Stimulated activated CD8-positive, alpha-beta memory T cell treated with anti-CD3 and anti-CD28 coated beads, Interleukin-12 subunit alpha, Interleukin-12 subunit beta, amount 100 ng/mL, for 1 hour (primary cell): ENCODE measurements around the gene SORBS2.
"Not testable (repeated sequence)": the region's sequence is repeated elsewhere in the genome, so short reads cannot be mapped to it uniquely, and the experiment has no call there.

Source experiments
- DNase-seq: peaks from one replicate; pipeline ENCODE4 v3.0.0-alpha.2; 2020; ENCODE audit warnings: low read depth

The SORBS2 gene

GRCh38 chr4:185713731-185714130 lies 98.3 kb downstream of the SORBS2 start:
- DNase-seq, result no peak

GRCh38 chr4:185713272-185713671 lies 98.7 kb downstream of the SORBS2 start:
- no peak for DNase-seq

- DNase-seq, result no peak
These were observed 99.5 kb downstream of the SORBS2 start for GRCh38 chr4:185712350-185713024.

- no peak for DNase-seq
These were observed 100.3 kb downstream of the SORBS2 start for GRCh38 chr4:185711726-185712125.

DNA sequence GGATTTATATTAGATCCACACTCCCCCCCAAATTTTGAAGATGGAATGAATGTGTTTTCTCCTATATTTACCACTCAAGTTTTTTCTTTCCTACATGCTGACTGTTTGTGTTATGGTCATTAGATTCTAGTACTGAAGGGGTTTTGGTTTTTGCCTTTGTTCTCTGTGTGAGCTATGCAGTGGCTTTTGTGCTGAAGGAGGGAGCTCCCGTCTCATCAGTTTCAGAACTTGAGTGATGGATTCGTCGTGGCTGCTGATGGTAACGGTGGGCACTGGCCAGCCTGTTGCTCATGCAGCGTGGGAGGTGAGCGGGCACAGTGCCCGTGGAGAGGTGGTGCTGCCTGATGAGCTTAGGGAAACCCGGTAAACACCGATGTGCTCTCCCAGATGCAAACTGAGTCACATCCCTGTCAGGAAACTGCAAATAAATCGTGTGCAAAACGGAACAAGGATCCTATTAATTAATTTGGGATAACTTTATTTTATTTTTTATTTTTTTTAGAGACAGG lies 101.5 kb downstream of the SORBS2 start:
- no peak for DNase-seq

DNA sequence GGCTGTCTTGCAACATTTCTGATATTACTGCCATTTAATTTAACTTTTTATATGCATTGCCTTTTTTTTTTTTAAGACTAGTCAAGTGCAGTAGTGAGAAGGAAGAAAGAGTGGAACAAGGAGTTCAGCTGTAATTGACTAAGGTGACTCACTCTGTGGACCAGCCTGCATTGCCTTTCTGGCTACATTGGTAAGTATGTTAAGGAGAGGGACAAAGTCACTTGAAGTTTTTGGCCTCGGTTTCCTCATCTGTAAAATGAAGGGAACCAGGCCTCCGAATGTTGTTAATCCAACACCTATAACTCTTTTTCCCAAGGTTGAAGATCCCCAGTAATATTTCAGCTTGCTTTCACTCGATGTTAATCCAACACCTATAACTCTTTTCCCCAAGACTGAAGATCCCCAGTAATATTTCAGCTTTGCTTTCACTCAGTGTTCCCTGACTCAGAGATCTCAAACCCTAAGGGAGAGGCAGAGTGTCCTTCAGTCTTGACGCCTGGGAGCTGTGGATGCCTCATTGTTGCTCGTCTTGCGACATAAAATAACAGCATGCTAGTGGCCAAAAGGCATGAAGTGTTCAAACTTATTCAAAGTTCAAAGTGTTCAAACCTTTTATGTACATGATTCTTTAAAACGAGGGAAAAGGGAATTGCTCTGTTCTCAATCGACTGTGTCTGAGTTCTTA lies 102.0 kb downstream of the SORBS2 start:
- DNase-seq, result no peak

DNA sequence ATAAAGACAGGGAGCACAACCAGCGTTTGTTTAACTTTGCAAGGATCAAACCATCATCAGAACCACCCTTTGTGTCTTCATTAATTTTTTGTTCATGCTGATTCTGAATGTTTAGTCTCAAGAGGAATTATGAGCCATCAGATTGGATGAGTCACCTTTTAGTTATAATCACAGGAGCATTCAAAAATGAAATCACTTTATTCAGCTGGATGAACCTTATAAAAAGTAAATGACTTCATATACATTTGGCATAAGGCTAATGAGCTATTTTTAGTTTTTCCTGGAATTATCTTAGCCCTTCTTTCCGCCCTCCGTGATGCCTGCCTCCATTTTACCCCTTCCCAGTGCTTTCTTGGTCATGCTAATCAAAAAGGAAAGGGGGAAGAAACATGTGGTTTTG lies 103.6 kb downstream of the SORBS2 start:
- DNase-seq, result no peak

GRCh38 chr4:185707622-185708021 lies 104.4 kb downstream of the SORBS2 start:
- not testable (repeated sequence) for DNase-seq

- DNase-seq, result no peak
These were observed 109.8 kb downstream of the SORBS2 start for GRCh38 chr4:185702147-185702663.

DNA sequence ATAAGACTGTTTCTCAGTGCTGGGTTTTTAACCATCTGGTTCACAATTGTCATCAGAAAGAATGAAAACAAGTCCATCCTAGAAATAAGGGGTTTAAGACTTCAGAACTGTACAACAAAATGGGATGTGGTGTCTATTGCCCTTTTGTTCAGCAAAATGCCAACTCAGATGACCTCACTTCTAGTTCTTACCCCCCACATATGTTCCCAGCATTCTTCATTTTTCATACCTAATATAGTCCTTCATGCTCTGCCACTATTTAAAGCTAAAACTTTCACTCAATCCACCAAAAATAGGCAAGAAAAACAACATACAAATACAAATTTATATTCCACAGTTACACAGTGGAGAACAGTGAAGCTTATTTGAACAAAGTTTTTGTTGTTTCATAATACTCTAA lies 111.4 kb downstream of the SORBS2 start:
- DNase-seq, result no peak

- no peak for DNase-seq
These were observed 111.9 kb downstream of the SORBS2 start for GRCh38 chr4:185700048-185700447.

GRCh38 chr4:185697488-185697887 lies 114.5 kb downstream of the SORBS2 start:
- no peak for DNase-seq

DNA sequence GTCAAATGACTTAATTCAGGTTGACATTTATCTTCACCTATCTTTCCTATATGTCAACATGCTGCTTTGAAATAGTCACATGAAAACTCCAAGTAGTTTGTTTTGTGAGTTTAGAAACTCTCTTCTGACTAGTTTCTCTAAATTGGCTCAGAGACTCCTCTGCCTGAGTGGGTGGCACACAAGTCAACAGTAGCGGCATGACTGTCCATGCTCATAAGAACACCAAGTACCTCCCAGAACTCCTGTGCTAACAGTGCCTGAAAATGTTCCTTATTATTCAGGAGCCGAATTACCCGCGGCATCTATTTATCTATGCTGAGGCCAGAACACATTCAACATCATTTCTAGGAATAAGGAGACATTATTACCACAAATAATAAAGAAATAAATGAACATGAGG lies 116.3 kb downstream of the SORBS2 start:
- DNase-seq, result no peak

DNA sequence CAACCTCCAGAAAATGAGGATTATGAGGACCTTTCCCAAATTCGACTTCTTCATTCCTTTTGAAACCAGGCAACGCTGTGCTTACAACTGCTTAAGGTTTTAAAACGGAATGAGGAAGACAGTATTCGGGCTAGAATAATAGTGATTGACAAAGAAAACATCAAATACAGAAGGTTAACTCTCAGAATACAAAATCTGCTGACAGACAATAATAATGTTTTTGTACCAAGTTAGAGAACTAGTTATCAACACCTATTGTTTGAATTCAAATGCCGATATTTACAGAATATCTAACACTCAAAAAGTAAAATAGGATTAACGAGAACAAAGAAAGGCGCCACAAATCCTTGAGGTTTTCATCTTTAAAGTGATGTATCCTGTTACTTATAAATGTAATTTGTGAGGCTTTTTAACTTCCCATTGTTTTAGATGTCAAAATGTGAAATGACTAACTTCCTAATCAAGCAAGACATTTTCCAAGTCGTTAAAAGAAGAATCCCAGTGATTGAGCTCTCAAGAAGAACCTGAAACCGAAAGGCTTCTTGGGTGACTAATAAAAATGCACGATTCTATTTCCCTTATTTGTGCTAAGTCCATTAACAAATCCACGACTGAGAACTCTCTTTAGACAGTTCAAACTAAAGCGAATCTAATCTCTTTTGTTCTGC lies 118.3 kb downstream of the SORBS2 start:
- DNase-seq, result no peak

DNA sequence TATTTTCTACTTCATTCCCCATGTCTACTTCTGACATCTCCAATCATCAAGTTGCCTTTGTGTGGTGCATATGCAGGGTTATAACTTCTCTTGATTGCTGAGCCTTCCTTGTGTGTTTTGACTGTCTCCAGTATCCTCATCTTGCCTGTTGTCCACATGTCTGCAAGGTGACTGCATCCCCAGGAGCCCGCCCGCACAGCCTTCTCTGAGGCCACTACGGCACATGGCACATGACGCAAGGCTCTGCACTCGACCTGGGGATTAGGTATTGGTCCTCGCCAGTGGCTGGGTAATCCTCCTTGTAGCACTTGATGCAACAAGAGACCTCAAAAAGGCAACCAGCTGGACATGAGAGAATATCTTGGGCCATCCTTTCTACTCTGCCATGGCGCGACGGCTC lies 122.6 kb downstream of the SORBS2 start:
- DNase-seq, result no peak

GRCh38 chr4:185685804-185686203 lies 126.2 kb downstream of the SORBS2 start:
- DNase-seq, result no peak

- DNase-seq, result no peak
These were observed 128.1 kb downstream of the SORBS2 start for GRCh38 chr4:185683896-185684295.

GRCh38 chr4:185683222-185683621 lies 128.8 kb downstream of the SORBS2 start:
- no peak for DNase-seq

GRCh38 chr4:185682236-185682635 lies 129.8 kb downstream of the SORBS2 start:
- DNase-seq, result no peak

DNA sequence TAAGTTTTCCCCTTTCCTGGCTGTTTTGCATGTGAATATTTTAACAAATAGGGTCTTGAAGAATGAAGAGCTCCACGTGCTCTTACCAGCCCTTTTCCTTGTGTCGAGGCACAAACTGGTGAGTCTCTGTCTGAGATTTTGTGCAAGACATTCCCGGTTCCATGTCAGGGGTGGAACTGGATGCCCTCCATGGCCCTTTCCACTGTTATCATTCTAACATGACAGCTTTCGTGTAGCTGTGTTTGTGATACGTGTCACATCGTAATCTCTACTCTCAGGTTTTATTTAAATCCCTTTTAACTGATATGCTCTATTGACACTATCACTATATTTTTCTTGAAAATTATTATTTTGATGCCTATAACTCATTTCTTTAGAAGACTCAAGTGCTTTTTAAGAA lies 130.4 kb downstream of the SORBS2 start:
- DNase-seq, result no peak

- DNase-seq, result no peak
These were observed 131.4 kb downstream of the SORBS2 start for GRCh38 chr4:185680617-185681016.

GRCh38 chr4:185679523-185679922 lies 132.5 kb downstream of the SORBS2 start:
- DNase-seq, result no peak
